ENCODE data around the gene NDUFB6. TPM values are rescaled to one million over a fixed set of nuclear protein-coding genes. Genes with fewer than 3 reads are reported as not detected.
A peak's percentile ranks its signal among the peaks of the same experiment; 100 is the strongest.

Gene NDUFB6
- total RNA-seq, 4 donors from 2014 or later, result 22.0 to 62.7 (median 33.5) TPM

DNA sequence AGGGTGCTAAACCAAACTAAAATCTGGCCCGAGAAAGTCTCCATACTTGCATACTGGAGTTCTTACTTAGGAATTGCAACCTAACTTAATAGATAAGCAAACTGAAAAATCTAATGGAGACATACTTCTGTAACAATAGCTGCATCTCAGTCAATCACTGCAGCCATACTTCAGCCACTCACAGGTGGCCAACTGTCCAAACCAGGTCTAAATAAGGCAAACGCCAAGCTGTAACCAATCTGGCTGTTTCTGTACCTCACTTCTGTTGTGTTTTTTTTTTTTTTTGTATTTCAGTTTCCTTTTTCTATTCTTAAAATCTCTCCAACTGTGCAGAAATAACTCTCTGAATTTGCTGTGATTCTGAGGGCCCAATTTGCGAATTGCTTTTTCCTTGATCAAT is 4.4 kb upstream of the NDUFB6 start:
- Histone ChIP-seq H3K4me1 (peaks cover 0 to 7% (median 0%) of the 10 kb centered on the region in 4 donors), H3K36me3 (no peaks in the 10 kb centered on the region)

DNA sequence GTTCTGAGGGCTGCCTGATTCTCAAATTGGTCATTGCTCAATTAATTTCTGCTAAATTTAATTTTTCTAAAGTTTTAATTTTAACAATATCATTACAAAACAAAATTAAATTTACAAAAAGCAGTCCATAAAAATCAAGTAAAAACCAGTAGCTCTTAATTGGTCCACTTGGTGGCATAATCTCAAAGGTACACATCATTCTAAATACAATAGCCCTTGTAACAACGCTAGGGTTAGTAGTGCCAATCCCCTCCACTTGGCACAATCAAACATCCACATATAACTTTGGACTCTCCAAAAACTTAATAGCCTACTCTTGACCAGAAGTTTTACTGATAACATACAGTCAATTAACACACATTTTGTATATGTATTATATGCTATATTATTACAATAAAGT is 1.9 kb upstream of the NDUFB6 start:
- Histone ChIP-seq H3K4me3 (no peak overlapping the region), H3K27me3 (no peaks in the 10 kb centered on the region), H3K27ac (no peak overlapping the region), H3K36me3 (no peaks in the 10 kb centered on the region), H3K4me1 (peaks cover 0 to 15% (median 3%) of the 10 kb centered on the region in 4 donors), H3K9me3 (no peaks in the 10 kb centered on the region)
- TF ChIP-seq, protein P1, sequence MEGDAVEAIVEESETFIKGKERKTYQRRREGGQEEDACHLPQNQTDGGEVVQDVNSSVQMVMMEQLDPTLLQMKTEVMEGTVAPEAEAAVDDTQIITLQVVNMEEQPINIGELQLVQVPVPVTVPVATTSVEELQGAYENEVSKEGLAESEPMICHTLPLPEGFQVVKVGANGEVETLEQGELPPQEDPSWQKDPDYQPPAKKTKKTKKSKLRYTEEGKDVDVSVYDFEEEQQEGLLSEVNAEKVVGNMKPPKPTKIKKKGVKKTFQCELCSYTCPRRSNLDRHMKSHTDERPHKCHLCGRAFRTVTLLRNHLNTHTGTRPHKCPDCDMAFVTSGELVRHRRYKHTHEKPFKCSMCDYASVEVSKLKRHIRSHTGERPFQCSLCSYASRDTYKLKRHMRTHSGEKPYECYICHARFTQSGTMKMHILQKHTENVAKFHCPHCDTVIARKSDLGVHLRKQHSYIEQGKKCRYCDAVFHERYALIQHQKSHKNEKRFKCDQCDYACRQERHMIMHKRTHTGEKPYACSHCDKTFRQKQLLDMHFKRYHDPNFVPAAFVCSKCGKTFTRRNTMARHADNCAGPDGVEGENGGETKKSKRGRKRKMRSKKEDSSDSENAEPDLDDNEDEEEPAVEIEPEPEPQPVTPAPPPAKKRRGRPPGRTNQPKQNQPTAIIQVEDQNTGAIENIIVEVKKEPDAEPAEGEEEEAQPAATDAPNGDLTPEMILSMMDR (IDR thresholded peaks at IDR 0.05), result no peak
- TF ChIP-seq POLR2A (IDR thresholded peaks at IDR 0.05), result no peak
- DNase-seq, result no peak

More for the DNA sequence above, 4.4 kb upstream of the NDUFB6 start:
- no peaks in the 10 kb centered on the region for H3K27me3 ChIP-seq
- TF ChIP-seq POLR2A (IDR thresholded peaks at IDR 0.05), result no peak
- no peak overlapping the region for H3K4me3 ChIP-seq
- H3K27ac ChIP-seq, result no peak overlapping the region
- no peak for DNase-seq
- H3K9me3 ChIP-seq, result no peaks in the 10 kb centered on the region

DNA sequence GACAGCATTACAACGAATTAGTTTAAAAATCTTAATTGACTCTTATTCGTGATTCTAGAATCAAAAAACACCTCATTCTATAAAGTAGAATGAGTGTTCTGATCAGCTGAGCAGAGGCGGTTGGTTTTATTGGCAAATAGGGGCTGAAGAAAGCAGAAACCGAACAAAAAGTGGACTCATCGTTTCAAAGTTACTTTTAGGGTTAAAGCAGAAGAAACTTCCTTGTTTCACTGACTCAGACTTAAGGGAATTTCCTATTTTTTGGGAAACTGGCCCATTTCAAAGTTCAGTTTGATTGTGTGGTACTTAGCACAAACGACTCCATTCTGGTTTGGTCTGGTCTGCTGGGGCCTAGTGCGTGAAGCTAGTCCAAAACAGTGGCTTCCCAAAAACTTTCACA is 862 bp upstream of the NDUFB6 start:
- no peaks in the 10 kb centered on the region for H3K9me3 ChIP-seq
- peak overlapping the region in 2 of 4 donors; percentile 89 to 94 for H3K27ac ChIP-seq
- H3K27me3 ChIP-seq, result no peaks in the 10 kb centered on the region
- TF ChIP-seq POLR2A (IDR thresholded peaks at IDR 0.05), result no peak
- TF ChIP-seq, protein P1 (IDR thresholded peaks at IDR 0.05), result no peak
- peaks cover 0 to 15% (median 3%) of the 10 kb centered on the region in 4 donors for H3K4me1 ChIP-seq
- H3K4me3 ChIP-seq, result no peak overlapping the region
- no peaks in the 10 kb centered on the region for H3K36me3 ChIP-seq
- no peak for DNase-seq

DNA sequence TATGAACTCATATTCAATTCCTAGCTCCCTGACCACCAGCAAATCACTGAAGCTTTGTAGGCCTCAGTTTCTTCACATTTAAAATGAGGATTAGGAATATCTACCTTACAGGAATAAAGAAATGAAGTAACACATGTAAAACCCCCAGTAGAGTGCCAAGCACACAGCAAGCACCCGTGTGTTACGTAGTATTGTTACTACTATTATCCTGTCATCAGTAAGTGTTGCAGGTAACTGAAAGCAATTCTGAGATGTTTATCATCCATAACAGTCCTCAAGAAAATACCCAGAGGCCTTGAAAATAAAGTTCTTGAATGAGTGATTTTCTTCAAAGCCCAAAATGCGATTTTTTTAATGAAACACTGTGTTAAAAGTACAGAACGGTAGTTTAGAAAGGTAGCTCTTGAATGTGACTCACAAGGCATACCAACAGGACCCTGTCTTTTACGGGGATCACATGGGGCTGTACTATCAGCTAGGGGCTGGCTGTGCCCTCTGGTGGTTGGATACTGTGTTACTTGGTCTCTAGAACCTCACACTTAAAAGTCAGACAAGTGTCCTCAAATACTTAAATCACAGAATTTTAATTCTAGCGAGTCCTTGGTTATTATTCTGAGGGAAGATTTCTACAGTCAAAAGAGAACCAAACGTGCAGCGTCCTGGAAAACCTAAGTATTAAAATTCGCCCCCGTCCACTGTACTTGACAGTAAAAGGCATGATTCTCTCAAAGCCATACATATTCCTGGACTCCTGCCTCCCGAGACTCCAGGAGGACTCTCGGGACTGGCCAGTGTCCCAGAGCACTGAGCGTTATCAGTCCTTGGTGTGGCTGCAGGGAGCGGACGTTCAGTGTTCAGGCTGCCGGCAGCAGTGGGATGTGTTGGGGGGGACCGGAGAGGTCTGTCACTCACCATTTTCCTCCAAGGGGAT is 725 bp downstream of the NDUFB6 start:
- Histone ChIP-seq H3K27me3 (no peaks in the 10 kb centered on the region), H3K36me3 (peaks cover 0 to 6% (median 0%) of the 10 kb centered on the region in 3 donors), H3K4me1 (peaks cover 0 to 15% (median 3%) of the 10 kb centered on the region in 4 donors), H3K4me3 (peak overlapping the region; percentile 52 to 89 (median 64)), H3K9me3 (no peaks in the 10 kb centered on the region), H3K27ac (peak overlapping the region; percentile 77 to 94 (median 88))
- DNase-seq, result peak; percentile 52 to 90 (median 79)
- TF ChIP-seq, protein P1 (IDR thresholded peaks at IDR 0.05), result peak; percentile 54 to 89 (median 74)
- TF ChIP-seq POLR2A (IDR thresholded peaks at IDR 0.05), result no peak

DNA sequence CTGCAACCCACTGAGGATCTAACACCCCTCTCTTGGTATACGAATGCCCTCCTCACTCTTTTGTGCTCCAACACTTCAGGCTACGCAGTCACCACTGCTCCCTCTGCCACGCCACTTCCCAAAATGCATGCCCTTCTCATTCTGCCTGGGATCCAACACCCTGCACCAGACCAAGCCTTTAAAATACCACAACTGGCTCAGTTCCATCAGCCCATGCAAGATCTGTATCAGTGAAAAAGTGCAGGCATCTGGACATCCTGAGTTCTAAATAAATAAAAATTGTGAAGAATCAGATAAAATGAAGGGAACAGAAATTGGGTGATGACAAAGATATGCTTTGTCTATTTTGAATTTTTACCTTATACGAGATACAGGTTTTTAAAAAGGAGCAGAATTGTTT is 2.7 kb downstream of the NDUFB6 start:
- Histone ChIP-seq H3K4me1 (peaks cover 0 to 15% (median 3%) of the 10 kb centered on the region in 4 donors), H3K9me3 (no peaks in the 10 kb centered on the region), H3K4me3 (no peak overlapping the region), H3K27me3 (no peaks in the 10 kb centered on the region), H3K36me3 (peaks cover 0 to 25% (median 0%) of the 10 kb centered on the region in 3 donors), H3K27ac (no peak overlapping the region)
- DNase-seq, result no peak
- TF ChIP-seq, protein P1 (IDR thresholded peaks at IDR 0.05), result no peak
- no peak for TF ChIP-seq POLR2A (IDR thresholded peaks at IDR 0.05)

DNA sequence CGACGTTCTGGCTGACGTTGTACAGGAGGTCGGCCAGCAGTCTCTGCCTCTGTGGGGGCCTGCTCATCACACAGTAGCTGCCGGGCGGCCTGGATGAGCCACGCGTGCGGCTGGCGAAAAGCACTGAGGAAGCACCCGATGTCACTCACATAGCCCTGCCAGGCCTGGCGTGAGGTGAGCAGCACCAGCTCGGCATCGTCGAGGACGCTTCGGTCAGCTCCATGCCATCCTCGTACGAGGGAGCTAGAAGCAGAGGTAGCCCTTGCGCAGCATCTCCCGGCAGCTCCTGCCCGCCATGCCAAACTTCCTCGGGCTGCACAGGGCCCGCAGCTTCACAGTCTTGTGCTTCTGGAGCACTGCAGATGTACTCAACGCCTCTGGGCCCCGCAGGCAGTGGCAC is 6.2 kb downstream of the NDUFB6 start:
- TF ChIP-seq, protein P1 (IDR thresholded peaks at IDR 0.05), result no peak
- Histone ChIP-seq H3K27me3 (no peaks in the 10 kb centered on the region), H3K9me3 (no peaks in the 10 kb centered on the region), H3K4me1 (peaks cover 0 to 11% (median 0%) of the 10 kb centered on the region in 4 donors), H3K27ac (no peak overlapping the region), H3K4me3 (no peak overlapping the region), H3K36me3 (peaks cover 0 to 27% (median 0%) of the 10 kb centered on the region in 3 donors)
- no peak for DNase-seq

All from Peyer's patch (tissue), 4 donors.